DOHH2 (cell line): Measurements from ENCODE around the gene VTN.

ENCODE experiments used
- H3F3A ChIP-seq: fragments of 200-600 bp; sonication (generic), shearing (Covaris generic); 2 replicates; pipeline ENCODE4 v1.6.0; 2016; ENCODE audit warnings: antibody characterized with exemption, mild to moderate bottlenecking; ENCODE audit not compliant: control insufficient read depth, insufficient read depth
- H3K27ac ChIP-seq: fragments of 200-600 bp; sonication (generic); 2 replicates; pipeline ENCODE4 v1.5.1; 2014; ENCODE audit warnings: low read depth, mild to moderate bottlenecking, low read length, moderate library complexity
- H3K27me3 ChIP-seq: fragments of 200-600 bp; sonication (generic); 2 replicates; pipeline ENCODE4 v1.6.1; 2014; ENCODE audit warnings: mild to moderate bottlenecking, low read length, mixed read lengths; ENCODE audit not compliant: control insufficient read depth
- H3K36me3 ChIP-seq: fragments of 200-600 bp; sonication (generic); 2 replicates; pipeline ENCODE4 v1.6.1; 2014; ENCODE audit warnings: mild to moderate bottlenecking, low read length, moderate library complexity, mixed read lengths; ENCODE audit not compliant: control insufficient read depth
- H3K4me1 ChIP-seq: fragments of 200-600 bp; sonication (generic); 2 replicates; pipeline ENCODE4 v1.6.1; 2014; ENCODE audit warnings: mild to moderate bottlenecking, low read length, mixed read lengths; ENCODE audit not compliant: control insufficient read depth
- H3K4me2 ChIP-seq: fragments of 200-600 bp; sonication (generic); 2 replicates; pipeline ENCODE4 v1.6.0; 2014; ENCODE audit warnings: mild to moderate bottlenecking, low read length, moderate library complexity
- H3K4me3 ChIP-seq: fragments of 200-600 bp; sonication (generic); 2 replicates; pipeline ENCODE4 v1.5.1; 2014; ENCODE audit warnings: mild to moderate bottlenecking, low read length, mixed read lengths
- H3K79me2 ChIP-seq: fragments of 200-600 bp; sonication (generic); 2 replicates; pipeline ENCODE4 v1.6.1; 2014; ENCODE audit warnings: mild to moderate bottlenecking, low read length, mixed read lengths; ENCODE audit not compliant: control insufficient read depth
- H3K9me2 ChIP-seq: fragments of 200-600 bp; sonication (generic); replicated peaks from 2 replicates; pipeline ENCODE4 v1.6.1; 2014; ENCODE audit warnings: mild to moderate bottlenecking, low read length, mixed read lengths; ENCODE audit not compliant: control insufficient read depth
- H3K9me3 ChIP-seq: fragments of 200-600 bp; sonication (generic); 2 replicates; pipeline ENCODE4 v1.6.1; 2014; ENCODE audit warnings: antibody characterized with exemption, low read length, mixed read lengths; ENCODE audit not compliant: control insufficient read depth, insufficient read depth
- H4K20me1 ChIP-seq: fragments of 200-600 bp; sonication (generic); 2 replicates; pipeline ENCODE4 v1.6.0; 2014; ENCODE audit warnings: low read depth, mild to moderate bottlenecking, antibody characterized with exemption, low read length, moderate library complexity; ENCODE audit not compliant: control insufficient read depth, insufficient read depth
- EZH2phosphoT487 ChIP-seq: fragments of 200-600 bp; sonication (generic); IDR thresholded peaks from 2 replicates; pipeline ENCODE4 v1.6.1; 2017; ENCODE audit warnings: borderline replicate concordance, mild to moderate bottlenecking, antibody characterized with exemption, low read length, moderate library complexity, mixed read lengths
- TF ChIP-seq, protein P1 (sequence below): fragments of 200-600 bp; sonication (generic); IDR thresholded peaks from one replicate; pipeline ENCODE4 v1.5.1; 2014; ENCODE audit warnings: antibody characterized with exemption, mild to moderate bottlenecking, low read depth, low read length; ENCODE audit not compliant: poor library complexity, severe bottlenecking

VTN gene

DNA sequence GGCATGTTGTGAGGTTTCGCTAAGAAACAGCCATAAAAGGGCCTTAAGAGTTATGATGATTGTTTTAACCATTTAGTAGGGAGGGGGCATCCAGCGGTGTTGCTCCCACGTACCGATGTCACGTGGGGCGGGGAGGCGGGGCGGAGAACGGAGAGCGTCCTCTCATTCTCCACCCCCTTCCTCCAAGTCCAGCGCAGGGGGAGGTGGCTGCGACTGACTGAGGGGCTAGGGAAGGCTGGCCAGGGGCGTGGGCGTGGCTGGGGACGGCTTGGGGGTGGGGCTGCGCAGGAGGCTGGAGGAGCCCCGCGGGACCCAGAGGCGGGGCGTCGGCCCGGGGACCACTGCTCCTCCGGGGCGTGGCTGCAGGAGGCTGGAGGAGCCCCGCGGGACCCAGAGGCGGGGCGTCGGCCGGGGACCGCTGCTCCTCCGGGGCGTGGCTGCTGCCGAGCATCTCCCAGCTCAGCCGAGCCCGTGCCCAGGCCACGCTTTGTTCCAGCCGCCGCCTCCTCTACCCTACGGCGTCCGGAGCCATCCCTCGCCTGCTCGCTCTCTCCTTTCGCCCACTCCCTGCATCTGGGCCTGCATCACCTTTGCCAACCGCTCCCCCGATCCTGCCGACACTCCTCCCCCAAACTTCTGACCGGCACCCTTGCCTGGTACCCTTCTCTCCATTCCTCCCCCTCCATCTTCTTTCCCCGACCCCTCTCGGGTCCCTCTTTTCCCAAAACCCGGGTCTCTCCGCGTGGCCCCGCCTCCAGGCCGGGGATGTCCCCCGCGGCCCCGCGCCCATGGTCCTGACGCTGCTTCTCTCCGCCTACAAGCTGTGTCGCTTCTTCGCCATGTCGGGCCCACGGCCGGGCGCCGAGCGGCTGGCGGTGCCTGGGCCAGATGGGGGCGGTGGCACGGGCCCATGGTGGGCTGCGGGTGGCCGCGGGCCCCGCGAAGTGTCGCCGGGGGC, 1.4 kb upstream of the VTN start, which contains the start of gene SARM1:
Gene SARM1, plus strand, starts transcription at position 450 of the 958 bp plus-strand sequence. Its CDS starts 339 bp downstream, at position 789.
- H4K20me1 ChIP-seq: no peaks in the 10 kb centered on the region
- H3K9me2 ChIP-seq: no peaks in the 10 kb centered on the region
- H3K4me2 ChIP-seq: peak within 1 kb of the TSS; percentile 75
- H3K4me3 ChIP-seq: peak within 1 kb of the TSS; percentile 92
- no peaks in the 10 kb centered on the region for H3K9me3 ChIP-seq
- H3K27me3 ChIP-seq: no peaks in the 10 kb centered on the region
- H3K27ac ChIP-seq: no peak within 1 kb of the TSS
- peaks cover 19% of the 10 kb centered on the region for H3K4me1 ChIP-seq
- TF ChIP-seq, protein P1, sequence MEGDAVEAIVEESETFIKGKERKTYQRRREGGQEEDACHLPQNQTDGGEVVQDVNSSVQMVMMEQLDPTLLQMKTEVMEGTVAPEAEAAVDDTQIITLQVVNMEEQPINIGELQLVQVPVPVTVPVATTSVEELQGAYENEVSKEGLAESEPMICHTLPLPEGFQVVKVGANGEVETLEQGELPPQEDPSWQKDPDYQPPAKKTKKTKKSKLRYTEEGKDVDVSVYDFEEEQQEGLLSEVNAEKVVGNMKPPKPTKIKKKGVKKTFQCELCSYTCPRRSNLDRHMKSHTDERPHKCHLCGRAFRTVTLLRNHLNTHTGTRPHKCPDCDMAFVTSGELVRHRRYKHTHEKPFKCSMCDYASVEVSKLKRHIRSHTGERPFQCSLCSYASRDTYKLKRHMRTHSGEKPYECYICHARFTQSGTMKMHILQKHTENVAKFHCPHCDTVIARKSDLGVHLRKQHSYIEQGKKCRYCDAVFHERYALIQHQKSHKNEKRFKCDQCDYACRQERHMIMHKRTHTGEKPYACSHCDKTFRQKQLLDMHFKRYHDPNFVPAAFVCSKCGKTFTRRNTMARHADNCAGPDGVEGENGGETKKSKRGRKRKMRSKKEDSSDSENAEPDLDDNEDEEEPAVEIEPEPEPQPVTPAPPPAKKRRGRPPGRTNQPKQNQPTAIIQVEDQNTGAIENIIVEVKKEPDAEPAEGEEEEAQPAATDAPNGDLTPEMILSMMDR: no peak
- TF ChIP-seq EZH2phosphoT487: no peak
- H3K36me3 ChIP-seq: no peaks in the 10 kb centered on the region
- H3K79me2 ChIP-seq: peaks cover 15% of the 10 kb centered on the region
- peaks cover 9% of the 10 kb centered on the region for H3F3A ChIP-seq

DNA sequence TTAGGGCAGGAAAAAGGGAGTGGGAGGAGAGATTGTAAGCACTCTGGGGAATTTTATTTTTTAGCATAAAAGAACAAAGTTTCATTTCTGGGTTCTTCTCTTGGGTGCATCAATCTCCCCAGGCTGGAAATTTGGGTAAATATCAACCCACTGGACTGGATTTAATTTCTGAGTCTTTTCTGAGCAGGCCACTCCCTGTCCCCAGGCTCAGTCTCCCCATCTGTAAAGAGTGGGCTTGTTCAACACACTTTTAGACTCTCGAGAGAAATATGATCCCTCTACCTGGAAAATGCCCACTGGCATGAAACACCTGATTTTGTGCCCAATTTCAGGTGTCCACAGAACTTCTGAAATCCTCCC, 617 bp upstream of the VTN start:
- peaks cover 15% of the 10 kb centered on the region for H3K79me2 ChIP-seq

DNA sequence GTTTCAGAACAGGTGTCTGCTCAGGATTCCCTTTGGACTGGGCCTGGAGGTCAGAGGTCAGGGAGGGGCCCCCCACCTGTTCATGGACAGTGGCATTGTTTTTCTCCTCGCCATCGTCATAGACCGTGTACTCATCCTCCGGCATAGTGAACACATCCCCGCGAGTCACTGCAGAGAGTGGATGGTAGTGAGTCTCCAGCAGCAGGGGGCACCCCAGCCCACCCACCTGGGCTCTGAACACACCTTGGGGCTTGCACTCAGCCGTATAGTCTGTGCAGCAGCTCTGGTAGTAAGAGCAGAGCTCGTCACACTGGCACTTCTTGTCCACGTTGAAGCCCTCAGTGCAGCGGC, 448 bp downstream of the VTN start:
- Histone ChIP-seq H4K20me1 (no peaks in the 10 kb centered on the region), H3K9me2 (no peaks in the 10 kb centered on the region), H3K27me3 (no peaks in the 10 kb centered on the region), H3K36me3 (no peaks in the 10 kb centered on the region), H3K4me2 (no peak overlapping the region), H3K4me1 (peaks cover 19% of the 10 kb centered on the region), H3K4me3 (no peak overlapping the region), H3F3A (peaks cover 9% of the 10 kb centered on the region), H3K9me3 (no peaks in the 10 kb centered on the region), H3K27ac (no peak overlapping the region), H3K79me2 (peaks cover 15% of the 10 kb centered on the region)
- TF ChIP-seq, protein P1: no peak
- TF ChIP-seq EZH2phosphoT487: no peak

More for the DNA sequence above, 617 bp upstream of the VTN start:
- Histone ChIP-seq H3K36me3 (no peaks in the 10 kb centered on the region), H3K4me1 (peaks cover 19% of the 10 kb centered on the region), H4K20me1 (no peaks in the 10 kb centered on the region), H3K27me3 (no peaks in the 10 kb centered on the region), H3K4me2 (peak overlapping the region; percentile 75), H3K9me3 (no peaks in the 10 kb centered on the region), H3K9me2 (no peaks in the 10 kb centered on the region), H3K4me3 (peak overlapping the region; percentile 92), H3F3A (peaks cover 9% of the 10 kb centered on the region), H3K27ac (no peak overlapping the region)
- TF ChIP-seq EZH2phosphoT487: no peak
- TF ChIP-seq, protein P1: no peak
